Effector CD8-positive, alpha-beta T cell (primary cell): ENCODE data around the gene ASPG.

ENCODE experiments used
- DNase-seq: peaks from one replicate; lab custom pipeline; 2025; lab: John Stamatoyannopoulos, UW

ASPG gene

DNA sequence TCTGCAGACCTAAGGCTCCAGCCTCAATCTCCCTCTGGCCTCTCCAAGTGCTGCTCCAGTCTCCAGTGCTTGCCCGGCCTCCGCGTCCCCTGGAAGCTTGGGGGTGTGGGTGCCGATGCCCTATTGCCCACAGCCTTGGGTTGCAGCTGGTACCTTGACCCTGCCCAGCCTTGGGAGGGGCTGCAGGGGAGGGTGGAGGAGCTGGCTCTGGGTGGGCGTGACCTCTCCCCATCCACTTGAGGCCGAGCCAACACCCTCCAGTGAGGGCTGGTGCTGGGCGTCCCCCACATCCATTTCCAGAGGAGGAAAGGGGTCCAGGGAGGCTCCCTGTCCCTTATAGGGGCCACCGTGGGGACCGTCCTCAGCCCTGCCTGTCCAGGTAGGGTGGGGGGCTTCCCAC, 77.0 kb downstream of the ASPG start:
- DNase-seq = no peak

DNA sequence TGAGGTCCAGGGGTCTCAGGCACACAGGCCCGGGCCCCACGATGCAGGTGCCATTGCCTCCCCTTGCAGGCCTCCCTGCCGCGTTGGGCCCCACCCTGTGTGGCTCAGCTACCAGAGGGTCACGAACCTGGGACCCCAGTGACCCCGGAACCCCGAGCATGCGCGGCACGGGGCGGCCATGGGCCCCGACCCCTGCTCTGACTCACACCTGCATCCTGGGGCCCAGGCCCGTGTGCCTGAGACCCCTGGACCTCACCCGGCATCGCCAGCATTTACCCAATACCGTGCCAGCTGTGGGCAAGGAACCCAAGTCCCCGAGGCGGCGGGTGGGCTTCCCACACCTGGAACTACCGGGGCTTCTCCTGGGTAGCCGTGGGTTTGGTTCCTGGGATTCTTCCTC, 78.0 kb downstream of the ASPG start:
- no peak for DNase-seq

DNA sequence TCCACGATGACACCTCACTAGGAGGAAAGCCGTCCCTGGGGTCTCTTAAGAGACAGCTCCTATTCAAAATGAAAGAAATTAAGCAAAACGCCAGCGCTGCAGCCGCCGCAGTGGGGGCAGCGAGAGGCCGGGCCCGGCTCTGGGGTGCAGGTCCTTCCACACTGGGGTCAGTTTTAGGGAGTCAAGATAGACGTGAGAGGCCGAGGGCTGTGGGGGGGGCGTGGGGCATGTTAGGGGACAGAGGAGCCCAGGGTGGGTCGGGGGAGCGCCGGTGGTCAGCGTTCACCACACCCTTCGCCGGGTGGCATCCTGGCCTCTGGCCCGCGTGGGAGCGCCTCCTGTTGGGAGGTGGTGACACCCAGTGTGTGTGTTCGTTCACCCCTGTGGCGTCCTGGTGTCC, 78.5 kb downstream of the ASPG start:
- DNase-seq = no peak

DNA sequence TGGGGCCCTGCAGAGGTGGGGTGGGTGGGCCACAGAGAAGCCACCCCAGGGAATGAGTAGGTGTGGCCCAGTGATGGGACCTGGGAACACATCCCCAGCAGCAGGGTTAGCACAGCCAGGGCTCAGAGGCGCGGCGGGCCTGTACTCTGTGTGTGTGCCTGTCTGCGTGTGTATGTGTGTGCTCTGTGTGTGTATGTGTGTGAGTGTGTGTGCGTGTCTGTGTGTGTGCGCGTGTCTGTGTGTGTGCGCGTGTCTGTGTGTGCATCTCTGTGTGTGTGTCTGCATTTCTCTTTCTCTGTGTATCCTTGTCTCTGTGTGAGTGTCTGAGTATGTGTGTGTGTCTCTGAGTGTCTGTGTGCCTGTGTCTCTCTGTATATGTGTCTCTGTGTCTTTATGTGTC, 79.0 kb downstream of the ASPG start:
- DNase-seq = no peak
